Stimulated activated CD8-positive, alpha-beta memory T cell treated with anti-CD3 and anti-CD28 coated beads, Interleukin-2, amount 100 ng/mL, for 48 hours (primary cell): Measurements from ENCODE around the gene KCND3.
"Not testable (repeated sequence)": the region's sequence is repeated elsewhere in the genome, so short reads cannot be mapped to it uniquely, and the experiment has no call there.

Source experiments
- DNase-seq, 2 donors: peaks; one replicate each; pipeline ENCODE4 v3.0.0-alpha.2; 2020; ENCODE audit warnings: low read depth in 2 of 2

Gene KCND3

DNA sequence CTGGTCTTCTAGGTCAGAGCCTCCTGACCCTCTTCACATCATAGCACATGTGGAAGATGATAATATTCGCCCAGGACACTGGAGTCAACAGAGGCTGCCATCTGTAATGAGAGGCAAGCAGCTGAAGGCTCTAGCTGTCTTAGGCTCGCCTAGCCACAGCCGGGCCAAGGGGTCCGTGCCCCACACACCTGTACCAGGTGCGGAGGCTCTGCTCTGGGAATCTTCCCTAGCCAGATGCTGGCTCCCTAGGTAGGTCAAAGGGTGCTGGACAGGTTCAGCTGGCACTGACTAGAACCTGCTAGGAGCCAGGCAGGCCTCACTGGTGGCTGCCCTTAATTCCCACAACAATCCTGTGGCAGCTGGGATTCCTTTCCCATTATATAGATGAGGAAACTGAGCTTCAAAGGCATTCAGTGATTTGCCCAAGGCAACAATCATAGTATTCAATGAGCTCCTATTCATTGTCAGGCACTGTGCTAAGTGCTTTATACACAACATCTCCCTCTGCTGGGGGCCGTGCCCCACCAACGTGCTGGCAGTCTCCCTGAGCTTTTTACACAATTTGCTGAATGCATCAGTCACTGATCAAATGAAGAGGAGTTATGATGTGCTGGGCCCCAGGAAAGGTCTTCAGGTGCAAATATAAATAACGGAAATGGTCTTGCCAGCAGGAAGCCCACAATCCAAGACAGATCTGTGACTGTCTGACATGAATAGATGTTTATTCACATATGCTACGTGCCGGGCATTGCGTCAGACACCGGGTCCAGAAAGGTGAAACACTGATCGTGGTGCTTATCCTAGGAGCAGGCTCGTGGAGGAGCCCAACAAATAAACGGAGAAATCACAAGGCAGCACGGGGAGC lies 175.8 kb downstream of the KCND3 start:
- no peak for DNase-seq

DNA sequence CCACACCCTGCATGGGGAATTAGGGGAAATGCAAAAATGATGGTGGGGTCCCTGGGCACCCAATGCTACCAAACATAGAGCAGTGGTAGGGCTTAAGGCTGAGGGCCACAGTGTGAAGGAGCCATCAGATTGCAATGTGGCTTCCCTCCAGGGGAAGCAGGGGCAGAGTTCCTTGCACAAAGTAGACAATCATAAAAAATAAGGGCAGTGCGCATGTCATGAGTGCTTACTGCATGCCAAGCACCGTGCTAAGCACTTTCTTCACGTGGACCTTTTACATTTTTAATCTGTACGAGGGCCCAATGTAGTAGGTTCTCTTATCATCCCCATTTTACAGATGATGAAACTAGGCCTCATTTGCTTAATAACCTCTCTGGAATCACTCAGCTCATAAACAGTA lies 177.2 kb downstream of the KCND3 start:
- no peak for DNase-seq

DNA sequence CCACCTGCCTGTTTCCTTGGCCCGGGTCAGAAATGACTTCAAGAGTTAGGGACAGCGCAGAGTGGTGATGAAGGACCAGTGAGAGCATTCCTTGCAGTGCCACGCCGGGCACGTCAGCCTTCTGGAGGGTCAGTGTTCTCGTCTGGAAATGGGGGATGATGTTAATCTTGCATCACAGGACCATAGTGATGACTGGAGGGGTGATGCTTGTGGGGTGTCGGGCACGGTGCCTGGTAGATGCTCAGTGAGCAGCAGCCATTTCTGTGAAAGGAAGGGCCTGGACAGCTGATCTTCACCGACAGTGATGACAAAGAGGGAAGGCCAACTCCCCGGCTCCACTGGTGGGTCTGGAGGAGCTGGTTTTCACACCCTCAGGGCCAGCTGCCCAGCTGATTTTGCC lies 177.6 kb downstream of the KCND3 start:
- no peak for DNase-seq

DNA sequence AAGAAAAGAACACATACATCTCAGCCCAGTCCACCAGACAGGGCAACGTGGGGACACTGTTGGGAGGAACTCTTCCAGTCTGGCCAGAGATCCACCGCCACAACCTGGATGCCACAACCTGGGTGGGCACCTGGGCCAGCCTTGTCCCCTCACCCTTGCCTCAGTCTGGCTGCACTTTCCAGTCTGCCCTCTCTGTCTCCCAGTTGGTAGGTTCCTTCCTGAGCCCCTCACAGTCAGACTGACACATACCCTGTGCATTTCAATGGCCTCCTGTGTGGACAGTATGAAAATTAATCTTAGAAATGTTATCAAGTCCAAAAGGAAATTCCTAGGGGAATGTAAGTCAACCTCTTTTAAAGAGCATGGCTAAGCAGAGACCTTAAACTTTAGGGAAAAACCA lies 184.2 kb downstream of the KCND3 start:
- DNase-seq = no peak

DNA sequence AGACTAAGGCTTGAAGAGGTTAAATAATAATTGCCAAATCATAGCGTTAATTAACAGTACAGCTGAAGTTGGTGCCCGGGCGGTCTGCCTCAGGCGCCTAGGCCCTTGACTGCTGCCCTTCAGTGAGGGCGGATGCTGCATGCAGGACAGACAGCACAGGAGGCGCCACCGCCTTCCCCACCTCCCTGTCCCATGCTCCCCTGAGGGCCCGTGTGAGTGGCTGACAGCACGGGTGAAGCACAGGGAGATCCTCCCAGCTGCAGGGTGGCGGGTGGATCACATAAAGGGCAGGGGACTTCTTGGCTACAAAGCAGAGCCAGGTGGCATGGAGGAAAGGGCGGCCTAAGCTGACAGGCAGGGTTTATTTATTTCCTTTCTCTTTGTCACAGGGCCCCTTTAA lies 184.7 kb downstream of the KCND3 start:
- no peak for DNase-seq

DNA sequence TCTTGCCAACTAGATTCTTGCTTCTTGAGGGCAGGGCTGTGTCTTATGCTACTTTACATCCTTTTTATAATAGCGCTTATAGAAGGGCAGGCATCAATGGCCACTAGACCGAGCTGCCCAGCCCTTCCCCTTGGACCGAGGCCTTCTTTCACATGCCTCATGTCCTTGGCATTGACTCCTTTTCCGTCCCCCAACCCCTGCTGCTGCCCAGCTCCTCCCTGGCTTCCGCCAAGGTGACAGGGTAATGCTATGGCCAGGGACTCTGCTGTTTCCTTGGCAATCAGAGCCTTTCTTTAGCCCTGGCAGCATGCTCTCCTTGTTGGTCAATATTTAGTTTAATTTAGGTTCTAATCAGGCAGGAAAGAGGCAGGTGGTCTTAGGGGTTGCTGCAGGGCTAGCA lies 185.5 kb downstream of the KCND3 start:
- no peak for DNase-seq

DNA sequence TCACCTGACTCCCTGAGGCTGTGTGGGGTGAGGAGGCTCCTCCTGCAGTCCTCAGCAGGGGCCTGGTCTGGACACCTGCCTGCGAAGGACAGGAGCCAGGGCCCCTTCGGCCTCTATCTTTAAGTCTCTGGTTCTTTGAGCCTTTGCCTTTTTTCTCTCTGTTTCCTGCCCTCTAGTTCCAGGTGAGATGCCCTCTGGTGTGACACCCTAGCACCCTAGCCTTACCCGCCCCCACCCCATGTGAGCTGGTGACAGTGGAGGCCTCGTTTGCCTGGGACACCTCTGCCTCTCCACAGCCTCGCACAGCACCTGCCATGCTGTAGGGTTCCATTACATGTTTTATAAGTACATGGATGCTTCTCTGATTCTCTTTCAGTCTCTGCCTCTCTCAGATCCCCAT lies 186.5 kb downstream of the KCND3 start:
- DNase-seq = no peak

DNA sequence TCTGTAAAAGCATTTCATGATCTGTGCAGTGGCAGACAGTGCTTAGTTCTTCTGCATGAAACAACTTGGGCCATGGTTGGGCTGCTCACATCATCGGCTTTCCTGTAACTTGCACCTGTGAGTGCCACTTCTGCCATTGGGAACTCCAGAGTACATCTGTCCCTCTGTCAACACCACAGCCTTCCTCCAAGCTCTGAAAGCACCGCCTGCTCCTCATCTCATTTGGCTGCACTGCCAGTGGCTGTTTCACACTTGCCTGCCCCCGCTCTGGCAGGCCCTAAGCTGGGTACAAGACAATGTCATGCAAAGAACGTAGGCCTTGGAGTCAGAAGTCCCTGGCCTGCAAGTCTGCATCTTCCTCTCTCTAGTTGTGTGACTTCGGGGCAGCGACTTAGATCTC lies 187.4 kb downstream of the KCND3 start:
- no peak for DNase-seq

DNA sequence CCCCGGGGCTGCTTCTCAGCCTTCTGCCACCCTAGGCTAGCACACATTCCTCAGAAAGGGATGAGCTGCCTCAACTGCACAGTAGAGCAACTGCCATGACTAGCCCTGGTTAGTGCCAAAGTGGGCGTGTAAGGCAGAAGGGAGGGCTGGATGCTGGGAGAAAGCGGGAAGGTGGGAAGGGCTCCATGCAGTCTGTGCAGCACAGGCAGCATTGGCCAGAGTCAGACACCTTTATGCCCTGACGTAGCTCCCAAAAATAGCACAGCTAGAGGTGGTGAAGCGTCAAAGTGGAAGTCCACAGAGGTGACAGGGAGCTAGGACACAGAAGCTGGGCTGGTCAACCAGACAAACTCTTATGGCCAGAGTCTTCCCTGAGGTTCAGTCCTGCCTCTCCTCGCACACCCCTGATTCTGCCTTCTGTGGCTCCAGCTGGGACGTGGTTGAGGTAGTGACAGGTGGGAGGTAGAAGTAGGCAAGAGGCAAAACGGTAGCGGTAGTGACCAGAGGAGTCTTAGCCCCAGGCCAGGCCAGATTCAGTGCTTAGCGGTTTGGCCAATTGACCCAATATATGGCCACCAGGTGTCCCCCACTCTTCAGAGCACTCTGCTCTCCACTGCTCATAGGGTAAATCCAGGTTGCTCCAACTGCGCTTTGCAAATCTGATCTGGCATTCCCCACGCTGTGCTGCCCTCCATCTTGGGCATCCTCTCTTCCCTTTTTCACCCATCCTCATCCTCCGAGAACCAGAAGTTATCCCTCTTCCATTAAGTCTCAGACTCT lies 188.2 kb downstream of the KCND3 start:
- no peak for DNase-seq

DNA sequence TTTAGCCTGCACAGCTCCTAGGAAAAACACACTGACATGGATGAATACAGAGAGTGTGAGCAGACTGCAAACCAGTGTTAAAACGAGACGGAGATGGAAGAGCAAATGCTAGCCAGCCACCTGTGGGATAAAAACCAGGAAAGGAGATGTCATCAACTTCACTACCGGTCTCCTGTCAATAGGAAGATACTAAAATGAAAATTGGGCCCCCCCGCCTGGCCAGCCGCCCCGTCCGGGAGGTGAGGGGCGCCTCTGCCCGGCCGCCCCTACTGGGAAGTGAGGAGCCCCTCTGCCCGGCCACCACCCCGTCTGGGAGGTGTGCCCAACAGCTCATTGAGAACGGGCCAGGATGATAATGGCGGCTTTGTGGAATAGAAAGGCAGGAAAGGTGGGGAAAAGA lies 189.7 kb downstream of the KCND3 start:
- not testable (repeated sequence) for DNase-seq

DNA sequence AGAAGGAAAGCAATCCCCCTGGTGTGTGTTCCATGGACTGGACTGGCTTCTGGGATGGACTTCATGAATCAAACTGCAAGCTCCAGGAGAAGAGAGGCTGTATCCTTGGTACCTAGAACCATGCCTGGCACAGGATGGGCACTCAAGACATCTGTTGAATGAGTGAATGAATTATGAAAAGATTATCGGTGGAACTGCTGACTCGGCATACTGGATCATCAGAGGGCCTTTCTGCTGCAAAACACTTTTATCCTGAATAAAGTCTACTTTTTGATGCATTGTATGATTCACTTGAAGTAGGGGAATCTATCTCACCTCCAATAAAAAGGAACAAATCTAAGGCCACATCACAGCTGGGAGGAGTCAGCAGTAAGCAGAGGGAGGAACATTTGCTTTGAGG lies 190.9 kb downstream of the KCND3 start:
- no peak for DNase-seq

DNA sequence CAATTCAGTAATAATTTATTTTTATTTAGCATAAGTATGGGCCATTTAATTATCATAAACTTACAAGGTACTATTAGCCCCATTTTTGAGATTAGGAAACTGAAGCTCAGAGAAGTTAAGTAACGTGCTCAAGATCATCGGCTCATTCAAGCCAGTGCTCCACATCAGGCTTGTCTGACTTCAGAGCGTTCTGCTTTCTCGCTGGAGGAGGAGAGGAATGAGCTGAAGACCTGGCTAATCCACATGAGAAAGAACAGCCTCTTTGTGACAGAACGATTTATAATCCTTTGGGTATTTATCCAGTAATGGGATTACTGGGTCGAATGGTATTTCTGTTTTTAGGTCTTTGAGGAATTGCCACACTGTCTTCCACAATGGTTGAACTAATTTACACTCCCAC lies 194.1 kb downstream of the KCND3 start:
- no peak for DNase-seq

DNA sequence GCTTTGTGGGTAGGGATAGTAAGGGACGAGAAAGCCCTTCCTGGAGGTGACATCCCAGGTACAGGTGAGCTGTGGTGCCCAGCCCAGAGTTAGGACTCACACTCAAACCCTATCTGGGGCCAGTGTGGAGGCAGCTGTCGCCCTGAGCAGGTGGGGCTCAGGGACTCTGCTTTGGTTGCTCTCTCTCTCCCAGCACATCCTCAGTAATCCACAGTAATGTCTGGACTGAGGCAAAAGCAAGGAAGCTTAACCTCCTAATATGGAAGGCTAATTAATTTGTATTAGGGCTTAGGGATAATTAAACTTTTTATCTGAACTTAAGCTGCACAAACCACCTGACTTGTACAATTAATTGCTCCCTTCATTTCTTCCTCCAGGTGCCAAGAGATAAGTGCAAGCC lies 195.5 kb downstream of the KCND3 start:
- DNase-seq = no peak

DNA sequence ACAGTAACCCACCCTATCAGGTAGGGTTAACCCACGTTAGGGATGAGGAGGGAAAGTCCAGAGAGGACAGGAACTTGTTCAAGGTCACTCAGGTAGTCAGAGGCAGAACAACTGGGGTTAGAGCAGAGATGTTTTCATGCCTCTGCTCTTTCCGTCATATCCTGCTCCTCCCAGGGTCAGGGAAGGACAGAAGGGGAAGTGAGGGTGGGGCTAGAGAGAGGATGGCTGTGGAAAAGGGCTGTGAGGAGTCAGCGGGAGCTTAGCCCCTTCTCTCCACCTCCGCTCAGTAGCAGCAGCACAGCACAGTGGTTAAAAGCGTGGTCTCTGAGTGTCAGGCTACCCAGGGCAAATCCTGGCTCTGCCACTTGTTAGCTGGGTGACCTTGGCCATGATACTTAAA lies 197.2 kb downstream of the KCND3 start:
- DNase-seq = no peak

DNA sequence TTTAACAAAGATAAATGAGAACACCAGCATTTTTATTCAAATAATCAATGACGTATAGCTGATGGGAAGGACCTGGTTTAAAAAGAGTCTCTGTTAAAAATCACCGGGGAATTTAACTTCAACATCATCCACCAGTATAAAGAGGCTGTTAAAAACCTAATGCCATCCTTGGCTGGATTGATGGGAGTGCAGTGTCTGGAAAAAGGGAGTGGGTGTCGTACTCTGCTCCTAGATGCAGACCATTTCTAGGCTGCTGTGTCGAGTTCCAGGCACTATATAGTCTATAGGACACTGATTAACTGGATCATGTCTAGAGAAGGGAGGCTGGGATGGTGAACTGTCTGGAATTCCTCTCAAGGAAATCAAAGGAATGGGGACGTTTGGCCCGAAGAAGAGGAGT lies 197.7 kb downstream of the KCND3 start:
- no peak for DNase-seq

DNA sequence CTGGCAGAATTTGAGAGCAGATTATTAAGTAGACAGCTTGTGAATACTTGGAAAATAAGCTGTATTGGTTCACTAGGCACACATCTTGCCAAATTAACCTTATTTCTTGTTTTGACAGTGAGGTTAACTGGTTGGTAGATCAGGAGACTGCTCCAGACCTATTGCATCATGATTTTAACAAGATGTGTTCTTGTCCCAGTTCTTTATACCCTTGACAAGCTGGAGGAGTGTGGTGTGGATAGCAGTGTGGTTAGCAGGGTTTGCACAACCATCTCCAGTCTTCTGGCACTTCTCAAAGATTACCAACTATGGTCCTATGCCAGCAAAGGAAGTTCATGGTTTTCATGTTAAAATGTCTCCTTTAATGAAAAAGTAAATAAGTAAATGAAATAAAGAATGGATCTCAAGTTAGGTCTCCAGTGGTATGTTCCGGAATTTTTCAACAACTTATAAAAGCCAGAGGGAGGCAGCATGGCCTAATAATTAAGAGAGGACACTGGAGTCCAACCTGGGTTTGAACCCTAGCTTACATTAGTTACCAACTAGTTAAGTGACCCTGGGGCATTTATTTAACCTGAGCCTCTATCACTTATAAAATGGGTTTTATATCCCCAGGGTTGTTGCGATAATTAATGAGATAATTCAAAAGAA lies 199.7 kb downstream of the KCND3 start:
- DNase-seq = no peak

DNA sequence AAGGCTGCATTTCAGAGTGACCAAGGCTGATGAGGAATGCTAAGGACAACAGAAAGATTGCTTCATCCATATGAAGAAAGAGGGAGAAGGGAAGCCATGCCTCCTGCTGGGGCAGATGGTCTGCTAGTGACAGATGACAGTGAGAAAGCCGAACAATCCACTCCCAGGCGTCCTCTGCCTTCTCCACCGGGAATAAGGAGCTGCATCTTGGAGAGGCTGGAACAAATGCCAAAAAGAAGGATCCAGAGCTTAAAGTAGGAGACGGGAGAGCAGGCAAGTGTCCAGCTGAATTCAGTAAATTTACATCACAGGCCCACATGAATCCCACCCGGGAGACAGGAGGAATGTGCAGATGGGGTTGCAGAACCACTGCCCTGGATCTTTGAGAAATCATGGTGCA lies 200.3 kb downstream of the KCND3 start:
- DNase-seq = no peak

DNA sequence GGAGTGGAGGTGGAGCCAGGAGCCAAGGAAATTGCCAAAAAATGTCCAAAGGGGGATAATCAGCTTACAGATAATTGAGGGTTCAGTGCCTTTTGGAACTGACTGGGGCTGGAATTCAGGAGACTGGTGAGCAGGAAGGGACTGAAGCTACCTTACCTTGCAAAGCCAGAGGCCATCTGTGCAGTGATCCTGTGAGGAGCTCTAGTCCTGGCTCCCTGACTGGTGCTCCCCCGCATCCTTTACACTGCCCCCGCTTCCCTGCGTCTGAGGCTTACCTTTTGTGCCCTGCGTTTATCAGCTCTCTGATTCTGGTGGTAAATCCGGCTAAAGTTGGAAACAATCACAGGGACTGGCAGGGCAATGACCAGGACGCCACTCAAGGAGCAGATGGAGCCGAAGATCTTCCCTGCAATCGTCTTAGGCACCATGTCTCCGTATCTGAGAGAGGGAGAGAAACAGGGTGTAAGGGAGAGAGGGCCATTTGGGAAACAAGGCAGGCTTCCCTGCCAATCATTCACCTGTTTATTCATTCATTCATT lies 202.7 kb downstream of the KCND3 start:
- no peak for DNase-seq

DNA sequence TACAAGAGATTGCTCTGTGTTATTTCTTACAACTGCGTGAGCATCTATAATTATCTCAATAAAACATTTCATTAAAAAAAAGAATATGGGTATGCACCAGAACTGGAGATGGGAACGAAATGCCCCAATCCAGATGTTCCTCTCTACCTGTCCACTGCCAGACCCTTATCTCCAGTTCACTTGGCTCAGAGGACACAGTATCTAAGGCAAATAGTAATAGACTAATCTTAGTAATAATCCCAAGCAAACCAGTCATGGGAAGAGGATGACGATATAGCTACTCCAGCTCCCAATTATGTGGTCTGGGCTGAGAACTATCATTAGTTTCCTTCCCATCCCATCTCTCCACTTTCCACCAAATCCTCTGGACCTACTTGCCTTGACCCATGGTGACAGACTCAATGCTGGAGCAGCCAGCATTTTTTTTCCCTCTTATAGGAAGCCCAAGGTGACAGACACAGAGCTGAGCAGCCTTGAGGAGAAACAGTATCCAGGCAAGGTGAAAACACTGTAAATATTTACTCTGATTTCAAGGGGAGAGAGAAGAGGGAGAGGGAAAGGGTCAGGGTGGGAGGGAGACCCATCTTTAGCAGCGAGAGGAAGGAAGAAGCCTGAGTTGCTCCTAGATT lies 205.1 kb downstream of the KCND3 start:
- no peak for DNase-seq

DNA sequence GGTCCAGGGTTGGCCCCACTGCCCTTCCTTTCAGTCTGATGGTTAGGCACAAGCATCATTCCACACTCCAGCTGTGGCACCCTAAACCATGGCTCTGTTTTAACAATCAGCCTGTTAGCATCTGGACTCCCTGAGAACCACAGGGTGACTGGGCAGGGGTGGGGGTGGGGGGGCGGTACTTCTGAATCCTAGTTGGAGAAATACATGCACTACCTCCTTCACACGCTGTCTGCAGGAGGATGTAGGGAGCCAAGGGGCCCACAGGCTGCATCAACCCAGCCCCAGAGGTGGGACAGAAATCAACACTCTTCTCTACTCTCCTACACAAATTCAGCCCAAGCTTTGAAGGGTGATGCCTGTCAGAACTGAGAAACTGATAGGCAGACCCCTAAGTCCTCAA lies 209.9 kb downstream of the KCND3 start:
- DNase-seq = no peak

DNA sequence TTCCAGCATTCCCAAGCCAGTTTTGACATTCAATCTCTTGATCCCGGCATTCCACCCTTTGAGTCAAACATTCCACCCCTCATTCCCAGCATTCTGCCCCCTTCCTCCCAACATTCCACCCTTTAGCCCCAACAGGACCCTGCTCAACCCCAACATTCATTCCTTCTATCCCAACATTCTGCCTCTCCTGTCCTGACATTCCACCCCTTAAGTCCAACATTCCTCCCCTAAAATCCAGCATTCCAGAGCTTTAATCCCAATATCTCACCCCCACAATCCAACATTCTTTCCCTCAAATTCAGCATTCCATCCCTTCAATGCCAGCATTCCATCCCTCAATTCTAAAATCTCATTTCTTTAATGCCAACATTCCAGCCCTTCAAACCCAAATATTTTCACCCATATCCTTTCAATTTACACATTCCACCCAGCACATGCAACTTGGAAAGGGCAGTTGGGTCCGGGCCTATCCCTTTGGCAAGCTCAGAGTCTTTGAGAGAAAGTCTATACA lies 210.9 kb downstream of the KCND3 start:
- DNase-seq = no peak

DNA sequence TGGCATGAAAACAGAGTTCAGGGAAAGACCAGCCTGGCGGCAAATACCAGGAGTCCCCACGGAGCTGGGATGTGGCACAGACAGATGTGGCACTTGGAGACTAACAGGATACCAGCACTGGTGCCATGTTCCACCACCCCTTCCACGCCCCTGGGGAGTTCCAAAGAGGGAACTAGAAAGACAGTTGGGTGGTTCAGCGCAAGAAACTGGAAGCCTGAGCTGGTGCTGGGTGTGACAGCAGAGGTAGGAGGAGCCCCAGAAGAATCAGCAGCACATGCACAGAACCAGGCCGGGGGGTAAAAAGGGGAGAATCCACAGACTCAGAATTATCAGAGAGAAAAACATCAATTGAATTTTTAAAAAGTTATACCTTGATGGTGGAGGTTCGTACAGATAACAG lies 211.4 kb downstream of the KCND3 start:
- no peak for DNase-seq
